Mammary epithelial cell (primary cell): Measurements from ENCODE around the gene LEMD3.

Source experiments
- CTCF ChIP-seq, 2 donors: IDR thresholded peaks in 1 of 2; conservative IDR thresholded peaks in 1 of 2; 2 replicates each; pipeline ENCODE4 v1.5.1; 2011 to 2012; ENCODE audit warnings: inconsistent platforms in 2 of 2, low read length in 2 of 2, mild to moderate bottlenecking in 2 of 2, control low read depth in 1 of 2, low read depth in 1 of 2; ENCODE audit not compliant: insufficient read depth in 1 of 2; ENCODE audit errors: extremely low read depth in 1 of 2
- EZH2 ChIP-seq: IDR thresholded peaks from 2 replicates; pipeline ENCODE4 v1.6.1; 2012; ENCODE audit warnings: low read length, inconsistent platforms, borderline replicate concordance

DNA sequence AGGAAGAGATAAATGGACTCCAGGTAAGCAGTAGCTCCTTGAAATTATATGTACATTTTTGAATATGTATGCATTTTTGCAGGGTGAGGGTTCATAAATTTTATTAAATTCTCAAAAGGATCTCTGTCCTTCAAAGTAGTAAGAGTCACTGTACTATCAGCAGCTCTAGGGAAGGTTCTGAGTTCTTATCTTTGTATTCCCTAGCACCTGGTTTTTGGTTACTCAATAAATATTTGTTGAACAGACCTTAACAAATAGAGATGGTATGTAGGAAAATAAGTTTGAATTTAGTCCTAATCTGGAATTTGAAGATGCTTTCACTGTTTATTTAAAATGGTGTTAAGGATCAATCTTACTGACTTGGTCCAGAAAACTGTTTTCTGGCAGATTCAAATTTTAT is 18.3 kb downstream of the LEMD3 start:
- no peak for TF ChIP-seq CTCF (conservative IDR thresholded peaks at IDR 0.05 in 1 of 2, IDR thresholded peaks at IDR 0.05 in 1 of 2; ENCODE audit: extremely low read depth in 1 of 2, insufficient read depth in 1 of 2, low read depth in 1 of 2, low read length in 2 of 2)
- TF ChIP-seq EZH2: no peak
